ENCODE measurements around the gene ACTMAP.
"Not testable (repeated sequence)": the region's sequence is repeated elsewhere in the genome, so short reads cannot be mapped to it uniquely, and the experiment has no call there.

ACTMAP gene

DNA sequence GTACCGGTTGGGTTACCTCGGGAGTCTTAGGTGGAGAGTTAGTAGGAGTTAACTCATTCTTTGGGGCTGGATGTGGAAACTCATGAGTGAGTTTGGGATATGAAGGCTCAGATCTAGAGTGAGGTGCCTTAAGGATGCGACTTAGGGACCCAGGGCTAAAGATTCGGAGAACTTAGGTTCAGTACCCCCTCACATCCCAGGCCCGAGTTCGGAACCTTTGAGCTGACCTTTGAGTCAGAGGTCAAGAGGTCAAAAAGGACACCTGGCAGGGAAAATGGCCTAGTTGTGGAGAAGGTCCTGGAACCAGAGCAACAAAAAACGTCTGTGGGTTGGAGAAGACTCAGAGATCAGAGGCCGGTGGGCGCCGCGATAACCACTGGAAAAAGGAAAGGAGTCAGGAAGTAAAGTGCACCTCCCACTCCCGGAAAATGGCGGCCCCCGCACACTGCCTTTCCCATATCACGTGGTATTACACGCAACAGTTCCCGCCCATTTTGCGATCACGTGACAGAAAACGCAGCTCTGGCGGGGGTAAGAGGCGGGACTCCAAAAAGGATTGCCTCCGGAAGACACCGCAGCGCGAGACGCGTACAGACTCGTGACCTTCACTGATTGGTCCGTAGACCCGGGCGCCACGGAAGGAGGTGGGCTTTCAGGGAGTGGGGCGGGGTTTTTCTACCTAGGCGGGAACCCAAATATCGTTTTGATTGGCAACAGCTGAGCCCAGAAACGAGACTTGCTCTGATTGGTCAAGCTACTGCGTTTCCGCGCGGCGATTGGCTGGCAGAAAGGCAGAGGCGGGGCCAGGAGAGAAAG is at the start of gene ACTMAP:
TSS of gene ACTMAP (minus strand) at position 420 of the 816 bp plus-strand sequence. CDS start 674 bp downstream, outside the sequence.
- DNase-seq: peak; percentile 97 to 99

GRCh38 chr19:40799558-40800338 is 49.5 kb upstream of the ACTMAP start:
- DNase-seq: no peak

- DNase-seq: peak; percentile 98
These were observed 48.6 kb upstream of the ACTMAP start, which contains the start of gene EGLN2 for GRCh38 chr19:40798683-40799557. TSS of gene EGLN2 (plus strand) at chr19:40799191. CDS start at chr19:40800573, 1,382 bp downstream.

- DNase-seq: peak; percentile 79 to 81
These were observed 47.8 kb upstream of the ACTMAP start for GRCh38 chr19:40797963-40798682.

DNA sequence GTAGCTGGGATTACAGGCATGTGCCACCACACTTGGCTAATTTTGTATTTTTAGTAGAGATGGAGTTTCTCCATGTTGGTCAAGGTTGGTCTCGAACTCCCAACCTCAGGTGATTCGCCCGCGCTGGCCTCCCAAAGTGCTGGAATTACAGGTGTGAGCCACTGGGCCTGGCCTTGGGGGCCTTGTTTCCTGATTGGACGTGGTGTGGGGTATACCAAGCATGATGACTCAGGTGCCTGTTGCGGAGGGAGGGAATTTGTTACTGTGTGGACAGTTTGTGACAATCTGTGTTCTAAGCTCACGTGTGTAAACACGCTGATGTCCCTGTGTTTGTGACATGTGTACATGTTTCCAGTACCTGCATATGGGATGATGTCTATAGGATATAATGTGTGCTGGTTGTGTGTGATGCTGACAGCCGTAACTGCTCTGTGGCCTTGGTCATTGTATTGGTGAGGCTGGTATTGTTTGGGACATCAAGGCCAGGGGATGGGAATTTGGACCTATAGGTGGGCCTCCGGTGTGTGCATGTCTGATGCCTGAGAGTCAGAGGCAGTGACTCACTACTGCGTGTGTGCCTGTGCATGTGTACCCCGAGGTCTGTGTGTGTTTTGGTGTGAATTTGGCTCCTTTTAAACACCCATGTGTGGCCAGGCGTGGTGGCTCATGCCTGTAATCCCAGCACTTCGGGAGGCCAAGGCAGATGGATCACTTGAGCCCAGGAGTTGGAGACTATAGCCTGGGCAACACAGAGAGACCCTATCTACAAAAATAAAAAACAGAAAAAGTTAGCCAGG is 47.1 kb upstream of the ACTMAP start:
- DNase-seq: no peak

DNA sequence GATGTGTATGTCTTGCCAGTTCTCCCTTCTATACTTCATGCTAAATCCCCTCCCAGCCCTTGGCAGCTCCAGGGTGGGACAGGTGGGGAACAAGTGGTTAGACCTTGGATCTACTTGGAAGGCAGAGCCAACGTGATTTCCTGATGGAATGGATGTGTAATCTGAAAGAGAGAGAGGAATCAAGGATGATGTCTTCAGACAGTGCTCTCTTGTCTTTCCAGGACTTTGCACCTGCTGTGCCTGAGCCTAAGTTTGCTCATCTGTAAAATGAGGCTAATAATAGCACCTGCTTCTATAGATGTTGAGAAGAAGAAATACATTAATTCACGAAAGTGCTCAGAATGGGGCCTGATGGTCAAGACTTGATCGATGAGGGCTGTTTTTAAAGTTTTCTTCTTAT is 41.7 kb upstream of the ACTMAP start:
- DNase-seq: no peak

- no peak for DNase-seq
These were observed 41.1 kb upstream of the ACTMAP start for GRCh38 chr19:40791349-40791748.

DNA sequence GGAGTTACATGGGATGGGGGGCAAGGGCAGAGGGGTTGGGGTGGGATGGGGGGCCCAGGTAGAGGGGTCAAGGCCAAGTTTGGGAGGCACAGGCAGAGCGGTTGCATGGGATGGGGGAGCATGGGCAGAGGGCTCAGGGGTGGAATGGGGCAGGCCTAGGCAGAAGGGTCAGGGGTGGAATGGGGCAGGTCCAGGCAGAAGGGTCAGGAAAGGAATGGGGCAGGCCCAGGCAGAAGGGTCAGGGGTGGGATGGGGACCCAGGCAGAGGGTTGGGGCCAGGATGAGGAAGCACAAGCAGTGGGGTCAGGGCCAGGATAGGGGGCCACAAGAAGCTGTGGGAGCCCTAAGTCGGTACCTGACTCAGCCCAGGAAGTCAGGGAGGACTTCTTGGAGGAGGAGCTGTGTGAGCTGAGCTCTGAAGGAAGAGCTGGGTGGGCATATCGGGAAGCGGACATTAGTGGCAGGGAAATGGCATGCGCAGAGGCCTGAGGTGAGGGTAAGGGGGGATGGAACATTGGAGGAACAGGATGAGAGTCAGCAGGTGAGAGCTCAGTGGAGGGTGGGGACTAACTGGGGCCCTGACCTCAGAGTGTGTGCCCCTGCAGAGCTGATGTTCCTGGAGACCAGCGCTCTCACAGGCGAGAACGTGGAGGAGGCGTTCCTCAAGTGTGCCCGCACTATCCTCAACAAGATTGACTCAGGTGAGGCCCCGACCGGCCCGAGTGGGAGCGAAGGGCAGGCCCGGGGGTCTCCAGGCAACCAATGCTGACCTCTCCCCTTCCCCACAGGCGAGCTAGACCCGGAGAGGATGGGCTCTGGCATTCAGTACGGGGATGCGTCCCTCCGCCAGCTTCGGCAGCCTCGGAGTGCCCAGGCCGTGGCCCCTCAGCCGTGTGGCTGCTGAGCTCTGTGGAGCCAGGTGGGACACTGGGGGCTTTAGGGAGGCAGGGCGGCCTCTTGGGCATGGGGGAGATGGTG is 36.1 kb upstream of the ACTMAP start:
- no peak for DNase-seq

DNA sequence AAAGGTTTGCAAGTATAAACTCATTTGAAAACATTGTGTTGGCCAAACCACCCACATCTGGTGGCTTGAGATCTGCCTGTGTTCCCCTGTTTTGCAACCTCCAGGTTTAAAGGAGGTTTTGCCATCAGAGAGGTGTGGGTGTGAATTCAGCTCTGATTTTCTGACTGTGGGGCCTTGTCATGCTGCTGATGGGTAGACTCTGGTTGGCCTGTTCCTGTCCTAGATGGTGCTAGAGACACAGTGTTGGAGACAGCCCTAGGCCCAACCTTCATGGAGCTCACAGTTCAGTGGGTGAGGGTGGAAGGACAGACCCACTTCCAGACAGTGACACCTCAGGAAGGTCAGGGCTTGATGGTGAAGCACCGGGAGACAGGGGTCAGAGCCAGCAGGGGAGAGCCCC is 35.2 kb upstream of the ACTMAP start:
- no peak for DNase-seq

DNA sequence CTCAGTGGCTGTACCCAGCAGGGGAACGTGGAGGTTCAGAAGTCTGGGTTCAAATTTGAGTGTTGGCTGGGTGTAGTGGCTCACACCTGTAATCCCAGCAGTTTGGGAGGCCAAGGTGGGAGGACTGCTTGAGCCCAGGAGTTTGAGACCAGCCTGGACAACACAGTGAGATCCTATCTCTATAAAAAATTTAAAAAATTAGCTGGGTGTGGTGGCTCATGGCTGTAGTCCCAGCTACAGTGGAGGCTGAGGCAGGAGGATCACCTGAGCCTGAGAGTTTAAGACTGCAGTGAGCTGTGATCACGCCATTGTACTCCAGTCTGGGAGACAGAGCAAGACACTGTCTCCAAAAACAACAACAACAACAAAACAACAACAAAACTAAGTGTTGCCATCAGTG is 33.9 kb upstream of the ACTMAP start:
- not testable (repeated sequence) for DNase-seq

DNA sequence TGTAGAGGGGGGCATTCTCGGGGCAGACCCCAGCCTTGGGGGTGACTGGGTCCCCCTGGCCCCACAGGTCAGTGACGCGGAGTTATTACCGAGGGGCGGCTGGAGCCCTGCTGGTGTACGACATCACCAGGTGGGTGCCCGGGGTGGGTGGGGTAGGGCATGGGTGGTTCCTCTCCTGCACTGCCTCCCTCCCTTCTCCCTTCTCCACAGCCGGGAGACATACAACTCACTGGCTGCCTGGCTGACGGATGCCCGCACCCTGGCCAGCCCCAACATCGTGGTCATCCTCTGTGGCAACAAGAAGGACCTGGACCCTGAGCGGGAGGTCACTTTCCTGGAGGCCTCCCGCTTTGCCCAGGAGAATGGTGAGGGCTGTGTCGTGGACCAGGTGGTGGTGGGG is 33.4 kb upstream of the ACTMAP start:
- DNase-seq: no peak

DNA sequence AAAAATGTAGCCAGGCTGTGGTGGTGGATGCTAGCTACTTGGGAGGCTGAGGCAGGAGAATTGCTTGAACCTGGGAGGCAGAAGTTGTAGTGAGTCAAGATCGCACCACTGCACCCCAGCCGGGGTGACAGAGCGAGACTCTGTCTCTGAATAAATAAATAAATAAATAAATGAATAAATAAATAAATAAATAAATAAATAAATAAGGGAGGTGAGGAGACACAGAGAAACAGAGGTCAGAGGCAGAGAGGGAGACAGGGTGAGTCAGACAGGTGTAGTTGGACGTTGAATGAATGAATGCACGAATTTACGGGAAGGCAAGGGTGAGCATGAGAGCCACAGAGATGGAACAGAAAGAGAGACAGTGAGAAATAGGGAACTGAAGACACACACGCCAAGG is 30.9 kb upstream of the ACTMAP start:
- no peak for DNase-seq

- DNase-seq: no peak
These were observed 30.3 kb upstream of the ACTMAP start for GRCh38 chr19:40780582-40780981.

GRCh38 chr19:40778706-40779284 is 28.5 kb upstream of the ACTMAP start:
- DNase-seq: peak in 1 of 2 experiments; percentile 18

- peak; percentile 94 to 95 for DNase-seq
These were observed 27.8 kb upstream of the ACTMAP start, which contains the start of gene RAB4B for GRCh38 chr19:40777937-40778705. TSS of gene RAB4B (plus strand) at chr19:40778247. CDS start at chr19:40778376, 129 bp downstream.

DNA sequence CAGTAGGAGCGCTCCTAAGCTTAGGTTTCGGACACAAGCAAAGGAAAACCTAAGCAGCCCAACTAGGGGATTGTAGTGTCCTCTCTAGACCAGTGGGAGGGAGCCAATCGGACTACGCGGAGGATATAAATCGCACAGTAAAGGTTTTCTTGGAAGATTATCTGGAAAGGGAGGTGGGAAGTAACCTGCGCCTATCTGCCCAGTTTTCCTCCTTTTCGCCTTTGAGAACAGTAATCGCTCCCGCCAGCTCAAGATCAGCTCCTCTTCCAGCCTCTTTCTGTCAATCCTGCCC is 27.3 kb upstream of the ACTMAP start:
- DNase-seq: no peak

DNA sequence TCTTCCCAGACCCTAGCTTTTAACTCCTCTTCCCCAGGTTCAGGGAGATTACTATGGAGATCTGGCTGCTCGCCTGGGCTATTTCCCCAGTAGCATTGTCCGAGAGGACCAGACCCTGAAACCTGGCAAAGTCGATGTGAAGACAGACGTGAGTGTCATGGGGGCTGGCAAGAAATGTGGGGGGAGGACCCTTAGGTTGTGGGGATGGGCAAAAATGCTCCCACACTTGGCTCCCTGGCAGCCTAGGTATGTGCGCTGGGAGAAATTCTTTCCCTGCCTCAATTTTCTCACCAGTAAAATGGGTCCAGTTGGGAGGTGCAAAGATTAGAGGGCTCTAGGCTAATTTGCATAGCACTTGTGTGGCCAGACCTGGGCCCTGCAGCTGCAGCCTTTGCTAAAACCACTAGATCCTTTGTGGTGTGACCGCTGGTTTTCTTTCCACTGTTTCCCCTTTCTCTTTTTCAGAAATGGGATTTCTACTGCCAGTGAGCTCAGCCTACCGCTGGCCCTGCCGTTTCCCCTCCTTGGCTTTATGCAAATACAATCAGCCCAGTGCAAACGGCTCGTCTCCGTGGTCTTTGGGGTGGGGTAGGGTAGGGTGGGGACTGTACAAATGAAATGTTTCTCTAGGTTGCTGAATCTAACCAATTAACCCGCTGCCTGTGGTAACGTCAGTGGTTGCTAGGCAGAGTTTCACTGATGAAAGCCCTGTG is 26.8 kb upstream of the ACTMAP start:
- peak; percentile 95 to 97 for DNase-seq

- no peak for DNase-seq
These were observed 26.1 kb upstream of the ACTMAP start for GRCh38 chr19:40776364-40776763.

Measured in AML-193 (cell line).